Stomach smooth muscle (tissue), 2 donors: ENCODE data around the gene PHKB.

Experiments
- H3K27ac ChIP-seq: one replicate; pipeline ENCODE4 v1.7.0; 2013; ENCODE audit warnings: mild to moderate bottlenecking, low read length, inconsistent platforms
- H3K27me3 ChIP-seq, 2 donors: one replicate each; pipeline ENCODE4 v1.7.0; 2013; ENCODE audit warnings: low read length in 2 of 2; ENCODE audit not compliant: insufficient read depth in 2 of 2, control insufficient read depth in 1 of 2
- H3K36me3 ChIP-seq, 2 donors: one replicate each; pipeline ENCODE4 v1.7.0; 2013; ENCODE audit warnings: low read length in 2 of 2; ENCODE audit not compliant: control insufficient read depth in 2 of 2, insufficient read depth in 2 of 2
- H3K4me1 ChIP-seq: one replicate; pipeline ENCODE4 v1.7.0; 2013; ENCODE audit warnings: low read length; ENCODE audit not compliant: control insufficient read depth, insufficient read depth
- H3K4me3 ChIP-seq, 2 donors: one replicate each; pipeline ENCODE4 v1.7.0; 2013; ENCODE audit warnings: low read length in 2 of 2
- H3K9ac ChIP-seq, 2 donors: one replicate each; pipeline ENCODE4 v1.7.0; 2013; ENCODE audit warnings: low read length in 2 of 2, mild to moderate bottlenecking in 1 of 2
- H3K9me3 ChIP-seq, 2 donors: one replicate each; pipeline ENCODE4 v1.7.0; 2013; ENCODE audit warnings: low read length in 2 of 2; ENCODE audit not compliant: control insufficient read depth in 2 of 2
- donor health status: healthy.
- donor health status: Pancreatic carcinoma.

Gene PHKB

GRCh38 chr16:47712276-47713224 lies 251.4 kb downstream of the PHKB start:
- Histone ChIP-seq H3K36me3 (no peaks in the 10 kb centered on the region), H3K9me3 (no peaks in the 10 kb centered on the region), H3K4me1 (no peaks in the 10 kb centered on the region), H3K27ac (no peak overlapping the region), H3K9ac (no peak overlapping the region), H3K4me3 (no peak overlapping the region), H3K27me3 (peaks cover 0 to 8% of the 10 kb centered on the region in 2 donors)

- H3K27me3 ChIP-seq, result peaks cover 0 to 8% of the 10 kb centered on the region in 2 donors
- no peak overlapping the region for H3K27ac ChIP-seq
- H3K9me3 ChIP-seq, result no peaks in the 10 kb centered on the region
- H3K4me1 ChIP-seq, result no peaks in the 10 kb centered on the region
- H3K9ac ChIP-seq, result no peak overlapping the region
- H3K4me3 ChIP-seq, result no peak overlapping the region
- H3K36me3 ChIP-seq, result no peaks in the 10 kb centered on the region
Observed at GRCh38 chr16:47713225-47713595, 252.1 kb downstream of the PHKB start.

- no peaks in the 10 kb centered on the region for H3K9me3 ChIP-seq
- H3K27me3 ChIP-seq, result peaks cover 0 to 8% of the 10 kb centered on the region in 2 donors
- H3K4me3 ChIP-seq, result no peak overlapping the region
- H3K36me3 ChIP-seq, result no peaks in the 10 kb centered on the region
- no peak overlapping the region for H3K9ac ChIP-seq
- no peaks in the 10 kb centered on the region for H3K4me1 ChIP-seq
- H3K27ac ChIP-seq, result no peak overlapping the region
Observed at GRCh38 chr16:47715442-47716083, 254.4 kb downstream of the PHKB start.

GRCh38 chr16:47716571-47716970 lies 255.4 kb downstream of the PHKB start:
- H3K9me3 ChIP-seq, result no peaks in the 10 kb centered on the region
- no peak overlapping the region for H3K9ac ChIP-seq
- no peak overlapping the region for H3K4me3 ChIP-seq
- no peak overlapping the region for H3K27ac ChIP-seq
- no peaks in the 10 kb centered on the region for H3K4me1 ChIP-seq
- no peaks in the 10 kb centered on the region for H3K36me3 ChIP-seq
- peaks cover 0 to 8% of the 10 kb centered on the region in 2 donors for H3K27me3 ChIP-seq

GRCh38 chr16:47719713-47720112 lies 258.6 kb downstream of the PHKB start:
- H3K27ac ChIP-seq, result no peak overlapping the region

GRCh38 chr16:47721006-47721637 lies 260.0 kb downstream of the PHKB start:
- H3K4me3 ChIP-seq, result no peak overlapping the region
- no peak overlapping the region for H3K9ac ChIP-seq
- no peaks in the 10 kb centered on the region for H3K9me3 ChIP-seq
- no peaks in the 10 kb centered on the region for H3K4me1 ChIP-seq
- no peak overlapping the region for H3K27ac ChIP-seq
- no peaks in the 10 kb centered on the region for H3K36me3 ChIP-seq
- H3K27me3 ChIP-seq, result no peaks in the 10 kb centered on the region

More at GRCh38 chr16:47719713-47720112, 258.6 kb downstream of the PHKB start:
- Histone ChIP-seq H3K4me3 (no peak overlapping the region), H3K4me1 (no peaks in the 10 kb centered on the region), H3K9me3 (no peaks in the 10 kb centered on the region), H3K36me3 (no peaks in the 10 kb centered on the region), H3K9ac (no peak overlapping the region), H3K27me3 (peaks cover 0 to 5% of the 10 kb centered on the region in 2 donors)

GRCh38 chr16:47722046-47722445 lies 260.9 kb downstream of the PHKB start:
- H3K9ac ChIP-seq, result no peak overlapping the region

GRCh38 chr16:47724115-47724785 lies 263.1 kb downstream of the PHKB start:
- Histone ChIP-seq H3K4me1 (no peaks in the 10 kb centered on the region), H3K27me3 (peaks cover 0 to 2% of the 10 kb centered on the region in 2 donors), H3K36me3 (no peaks in the 10 kb centered on the region), H3K9ac (no peak overlapping the region), H3K9me3 (no peaks in the 10 kb centered on the region), H3K4me3 (no peak overlapping the region), H3K27ac (no peak overlapping the region)

More at GRCh38 chr16:47722046-47722445, 260.9 kb downstream of the PHKB start:
- Histone ChIP-seq H3K9me3 (no peaks in the 10 kb centered on the region), H3K27me3 (no peaks in the 10 kb centered on the region), H3K27ac (no peak overlapping the region), H3K4me3 (no peak overlapping the region), H3K36me3 (no peaks in the 10 kb centered on the region), H3K4me1 (no peaks in the 10 kb centered on the region)

- H3K9me3 ChIP-seq, result no peaks in the 10 kb centered on the region
- H3K4me1 ChIP-seq, result no peaks in the 10 kb centered on the region
- H3K27me3 ChIP-seq, result peaks cover 0 to 2% of the 10 kb centered on the region in 2 donors
- H3K4me3 ChIP-seq, result no peak overlapping the region
- no peak overlapping the region for H3K27ac ChIP-seq
- H3K9ac ChIP-seq, result no peak overlapping the region
- no peaks in the 10 kb centered on the region for H3K36me3 ChIP-seq
Observed at GRCh38 chr16:47725188-47725695, 264.1 kb downstream of the PHKB start.

GRCh38 chr16:47726031-47726675 lies 265.0 kb downstream of the PHKB start:
- H3K9me3 ChIP-seq, result no peaks in the 10 kb centered on the region
- no peak overlapping the region for H3K4me3 ChIP-seq
- H3K4me1 ChIP-seq, result no peaks in the 10 kb centered on the region

More at GRCh38 chr16:47726031-47726675, 265.0 kb downstream of the PHKB start:
- no peak overlapping the region for H3K27ac ChIP-seq
- peaks cover 0 to 2% of the 10 kb centered on the region in 2 donors for H3K27me3 ChIP-seq
- no peak overlapping the region for H3K9ac ChIP-seq
- no peaks in the 10 kb centered on the region for H3K36me3 ChIP-seq
